KMS-11 (cell line): ENCODE measurements around the gene SLC41A3.
"Not testable (repeated sequence)": the region's sequence is repeated elsewhere in the genome, so short reads cannot be mapped to it uniquely, and the experiment has no call there.

Experiments
- H2AFZ ChIP-seq: fragments of 200-600 bp; sonication (generic); 2 replicates; pipeline ENCODE4 v1.6.1; 2016; ENCODE audit warnings: antibody characterized with exemption, mixed run types, low read depth
- H3K27ac ChIP-seq: fragments of 200-600 bp; sonication (generic); 2 replicates; pipeline ENCODE4 v1.6.1; 2016; ENCODE audit warnings: mild to moderate bottlenecking, mixed run types
- H3K27me3 ChIP-seq: fragments of 200-600 bp; sonication (generic); 2 replicates; pipeline ENCODE4 v1.6.1; 2017; ENCODE audit warnings: mild to moderate bottlenecking, low read depth, mixed run types, moderate library complexity; ENCODE audit not compliant: insufficient read depth
- H3K36me3 ChIP-seq: fragments of 200-600 bp; sonication (generic); 2 replicates; pipeline ENCODE4 v1.6.1; 2017; ENCODE audit warnings: mild to moderate bottlenecking, mixed run types; ENCODE audit not compliant: insufficient read depth
- H3K4me1 ChIP-seq: fragments of 200-600 bp; sonication (generic); 2 replicates; pipeline ENCODE4 v1.6.1; 2016; ENCODE audit warnings: mild to moderate bottlenecking, low read depth, mixed run types; ENCODE audit not compliant: poor library complexity, severe bottlenecking
- H3K4me2 ChIP-seq: fragments of 200-600 bp; sonication (generic); 2 replicates; pipeline ENCODE4 v1.7.0; 2016; ENCODE audit warnings: mild to moderate bottlenecking, mixed run types
- H3K4me3 ChIP-seq: fragments of 200-600 bp; sonication (generic); IDR thresholded peaks from 2 replicates; pipeline ENCODE4 v1.6.1; 2017; ENCODE audit warnings: low read depth, low read length, mixed read lengths; ENCODE audit not compliant: insufficient read depth
- H3K79me2 ChIP-seq: fragments of 200-600 bp; sonication (generic); 2 replicates; pipeline ENCODE4 v1.6.1; 2016; ENCODE audit warnings: low read depth, mixed run types; ENCODE audit not compliant: insufficient read depth
- H3K9ac ChIP-seq: fragments of 200-600 bp; sonication (generic); 2 replicates; pipeline ENCODE4 v1.6.1; 2016; ENCODE audit warnings: mild to moderate bottlenecking, mixed run types
- H4K20me1 ChIP-seq: fragments of 200-600 bp; sonication (generic); 2 replicates; pipeline ENCODE4 v1.6.1; 2016; ENCODE audit warnings: mild to moderate bottlenecking, mixed run types; ENCODE audit not compliant: insufficient read depth
- TF ChIP-seq, protein P1 (sequence below): fragments of 200-600 bp; sonication (generic); conservative IDR thresholded peaks from 2 replicates; pipeline ENCODE4 v1.6.1; 2017; ENCODE audit warnings: low read depth, mild to moderate bottlenecking, antibody characterized with exemption, low read length, moderate library complexity, mixed read lengths

The SLC41A3 gene

GRCh38 chr3:125959317-125960065 lies 124.4 kb downstream of the SLC41A3 start:
- no peaks in the 10 kb centered on the region for H3K79me2 ChIP-seq
- TF ChIP-seq, protein P1, sequence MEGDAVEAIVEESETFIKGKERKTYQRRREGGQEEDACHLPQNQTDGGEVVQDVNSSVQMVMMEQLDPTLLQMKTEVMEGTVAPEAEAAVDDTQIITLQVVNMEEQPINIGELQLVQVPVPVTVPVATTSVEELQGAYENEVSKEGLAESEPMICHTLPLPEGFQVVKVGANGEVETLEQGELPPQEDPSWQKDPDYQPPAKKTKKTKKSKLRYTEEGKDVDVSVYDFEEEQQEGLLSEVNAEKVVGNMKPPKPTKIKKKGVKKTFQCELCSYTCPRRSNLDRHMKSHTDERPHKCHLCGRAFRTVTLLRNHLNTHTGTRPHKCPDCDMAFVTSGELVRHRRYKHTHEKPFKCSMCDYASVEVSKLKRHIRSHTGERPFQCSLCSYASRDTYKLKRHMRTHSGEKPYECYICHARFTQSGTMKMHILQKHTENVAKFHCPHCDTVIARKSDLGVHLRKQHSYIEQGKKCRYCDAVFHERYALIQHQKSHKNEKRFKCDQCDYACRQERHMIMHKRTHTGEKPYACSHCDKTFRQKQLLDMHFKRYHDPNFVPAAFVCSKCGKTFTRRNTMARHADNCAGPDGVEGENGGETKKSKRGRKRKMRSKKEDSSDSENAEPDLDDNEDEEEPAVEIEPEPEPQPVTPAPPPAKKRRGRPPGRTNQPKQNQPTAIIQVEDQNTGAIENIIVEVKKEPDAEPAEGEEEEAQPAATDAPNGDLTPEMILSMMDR: no peak
- no peak overlapping the region for H3K4me3 ChIP-seq
- no peak overlapping the region for H3K4me2 ChIP-seq
- H3K27me3 ChIP-seq: no peaks in the 10 kb centered on the region
- no peak overlapping the region for H3K9ac ChIP-seq
- H4K20me1 ChIP-seq: no peaks in the 10 kb centered on the region
- no peak overlapping the region for H3K27ac ChIP-seq
- no peak overlapping the region for H2AFZ ChIP-seq
- H3K36me3 ChIP-seq: no peaks in the 10 kb centered on the region
- H3K4me1 ChIP-seq: no peaks in the 10 kb centered on the region

- Histone ChIP-seq H3K4me3 (no peak overlapping the region), H3K9ac (no peak overlapping the region), H3K27ac (no peak overlapping the region), H3K4me2 (no peak overlapping the region), H3K27me3 (no peaks in the 10 kb centered on the region), H2AFZ (no peak overlapping the region), H3K36me3 (no peaks in the 10 kb centered on the region), H3K4me1 (no peaks in the 10 kb centered on the region), H3K79me2 (no peaks in the 10 kb centered on the region), H4K20me1 (no peaks in the 10 kb centered on the region)
- TF ChIP-seq, protein P1: no peak
These were observed 125.2 kb downstream of the SLC41A3 start for GRCh38 chr3:125958511-125959316.

DNA sequence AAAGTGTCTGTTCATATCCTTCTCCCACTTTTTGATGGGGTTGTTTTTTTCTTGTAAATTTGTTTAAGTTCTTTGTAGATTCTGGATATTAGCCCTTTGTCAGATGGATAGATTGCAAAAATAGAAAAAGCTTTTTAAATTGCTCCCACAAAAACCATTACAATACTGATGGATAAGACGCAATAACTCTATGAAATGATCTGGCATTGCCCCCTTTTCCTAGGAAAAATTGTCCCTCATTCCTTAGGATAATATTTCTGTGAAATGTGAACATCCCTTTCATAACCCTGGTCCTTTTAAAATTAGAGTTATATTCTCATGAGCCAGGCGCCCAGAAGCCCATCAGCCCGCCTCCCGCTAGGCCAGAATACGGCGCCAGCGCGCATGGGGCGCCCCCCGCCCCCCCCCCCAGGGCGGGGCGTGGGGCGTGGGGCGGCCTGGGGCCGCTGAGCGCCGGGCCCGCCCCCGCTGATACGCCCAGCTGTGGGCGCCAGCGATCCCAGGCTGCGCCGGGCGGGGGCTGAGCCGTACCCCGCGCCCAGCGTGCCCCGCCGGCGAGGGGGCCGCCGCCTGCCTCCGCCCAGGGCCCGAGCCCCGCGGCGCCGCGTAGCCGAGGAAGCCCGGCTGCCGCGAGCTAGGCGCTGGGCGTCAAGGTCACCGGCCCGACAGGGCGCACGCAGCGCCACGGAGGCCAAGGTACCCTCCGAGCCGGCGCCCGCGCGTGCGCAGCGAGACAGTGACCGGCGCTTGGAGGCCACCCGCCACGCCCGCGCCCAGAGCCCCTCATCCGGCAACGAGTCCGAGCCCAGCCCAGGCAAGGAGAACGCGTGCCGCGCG lies 126.0 kb downstream of the SLC41A3 start:
- H4K20me1 ChIP-seq: no peaks in the 10 kb centered on the region
- no peak overlapping the region for H3K4me3 ChIP-seq
- TF ChIP-seq, protein P1: no peak
- H3K36me3 ChIP-seq: no peaks in the 10 kb centered on the region
- no peaks in the 10 kb centered on the region for H3K4me1 ChIP-seq
- H3K9ac ChIP-seq: no peak overlapping the region
- no peaks in the 10 kb centered on the region for H3K79me2 ChIP-seq
- H3K27ac ChIP-seq: no peak overlapping the region
- no peaks in the 10 kb centered on the region for H3K27me3 ChIP-seq
- H3K4me2 ChIP-seq: no peak overlapping the region
- H2AFZ ChIP-seq: no peak overlapping the region

GRCh38 chr3:125957020-125957419 lies 126.9 kb downstream of the SLC41A3 start:
- not testable (repeated sequence) for H3K4me3 ChIP-seq, H3K27me3 ChIP-seq, H4K20me1 ChIP-seq, H3K36me3 ChIP-seq, H3K27ac ChIP-seq, H3K79me2 ChIP-seq, H2AFZ ChIP-seq, H3K4me2 ChIP-seq, H3K9ac ChIP-seq, H3K4me1 ChIP-seq
